Measurements from ENCODE around the gene CUEDC1.

CUEDC1 gene

GRCh38 chr17:57889892-57890856, 65.0 kb downstream of the CUEDC1 start:
- Histone ChIP-seq H3K9me3 (ENCODE audit: control insufficient read depth, insufficient read depth, low read length) (no peaks in the 10 kb centered on the region), H3K4me1 (ENCODE audit: control insufficient read depth, insufficient read depth, low read length) (peaks cover 10% of the 10 kb centered on the region), H3K27me3 (ENCODE audit: control insufficient read depth, insufficient read depth, low read length) (no peaks in the 10 kb centered on the region), H3K36me3 (ENCODE audit: control insufficient read depth, insufficient read depth, low read length) (no peaks in the 10 kb centered on the region), H3K27ac (ENCODE audit: low read depth, low read length) (no peak overlapping the region), H3K9ac (ENCODE audit: low read depth, low read length) (no peak overlapping the region), H3K4me3 (ENCODE audit: low read depth, low read length) (no peak overlapping the region)

- H3K4me3 ChIP-seq (ENCODE audit: low read depth, low read length): no peak overlapping the region
- H3K9me3 ChIP-seq (ENCODE audit: control insufficient read depth, insufficient read depth, low read length): no peaks in the 10 kb centered on the region
- no peak overlapping the region for H3K27ac ChIP-seq (ENCODE audit: low read depth, low read length)
- no peaks in the 10 kb centered on the region for H3K36me3 ChIP-seq (ENCODE audit: control insufficient read depth, insufficient read depth, low read length)
- H3K9ac ChIP-seq (ENCODE audit: low read depth, low read length): no peak overlapping the region
- H3K27me3 ChIP-seq (ENCODE audit: control insufficient read depth, insufficient read depth, low read length): no peaks in the 10 kb centered on the region
- peaks cover 10% of the 10 kb centered on the region for H3K4me1 ChIP-seq (ENCODE audit: control insufficient read depth, insufficient read depth, low read length)
Measured at GRCh38 chr17:57889252-57889651, 66.0 kb downstream of the CUEDC1 start.

GRCh38 chr17:57888311-57889216, 66.6 kb downstream of the CUEDC1 start:
- no peak overlapping the region for H3K4me3 ChIP-seq (ENCODE audit: low read depth, low read length)
- no peak overlapping the region for H3K9ac ChIP-seq (ENCODE audit: low read depth, low read length)
- no peaks in the 10 kb centered on the region for H3K9me3 ChIP-seq (ENCODE audit: control insufficient read depth, insufficient read depth, low read length)
- no peaks in the 10 kb centered on the region for H3K36me3 ChIP-seq (ENCODE audit: control insufficient read depth, insufficient read depth, low read length)
- peaks cover 10% of the 10 kb centered on the region for H3K4me1 ChIP-seq (ENCODE audit: control insufficient read depth, insufficient read depth, low read length)
- no peak overlapping the region for H3K27ac ChIP-seq (ENCODE audit: low read depth, low read length)
- H3K27me3 ChIP-seq (ENCODE audit: control insufficient read depth, insufficient read depth, low read length): no peaks in the 10 kb centered on the region

- H3K27ac ChIP-seq (ENCODE audit: low read depth, low read length): no peak overlapping the region
Measured at GRCh38 chr17:57887161-57887560, 68.1 kb downstream of the CUEDC1 start.

GRCh38 chr17:57886020-57886419, 69.2 kb downstream of the CUEDC1 start:
- Histone ChIP-seq H3K36me3 (ENCODE audit: control insufficient read depth, insufficient read depth, low read length) (no peaks in the 10 kb centered on the region), H3K9ac (ENCODE audit: low read depth, low read length) (no peak overlapping the region), H3K9me3 (ENCODE audit: control insufficient read depth, insufficient read depth, low read length) (no peaks in the 10 kb centered on the region), H3K27me3 (ENCODE audit: control insufficient read depth, insufficient read depth, low read length) (no peaks in the 10 kb centered on the region), H3K4me1 (ENCODE audit: control insufficient read depth, insufficient read depth, low read length) (peaks cover 10% of the 10 kb centered on the region), H3K4me3 (ENCODE audit: low read depth, low read length) (no peak overlapping the region), H3K27ac (ENCODE audit: low read depth, low read length) (no peak overlapping the region)

More at GRCh38 chr17:57887161-57887560, 68.1 kb downstream of the CUEDC1 start:
- Histone ChIP-seq H3K9me3 (ENCODE audit: control insufficient read depth, insufficient read depth, low read length) (no peaks in the 10 kb centered on the region), H3K36me3 (ENCODE audit: control insufficient read depth, insufficient read depth, low read length) (no peaks in the 10 kb centered on the region), H3K4me3 (ENCODE audit: low read depth, low read length) (no peak overlapping the region), H3K9ac (ENCODE audit: low read depth, low read length) (no peak overlapping the region), H3K27me3 (ENCODE audit: control insufficient read depth, insufficient read depth, low read length) (no peaks in the 10 kb centered on the region), H3K4me1 (ENCODE audit: control insufficient read depth, insufficient read depth, low read length) (no peaks in the 10 kb centered on the region)

- Histone ChIP-seq H3K9me3 (ENCODE audit: control insufficient read depth, insufficient read depth, low read length) (no peaks in the 10 kb centered on the region), H3K36me3 (ENCODE audit: control insufficient read depth, insufficient read depth, low read length) (no peaks in the 10 kb centered on the region), H3K27ac (ENCODE audit: low read depth, low read length) (no peak overlapping the region), H3K9ac (ENCODE audit: low read depth, low read length) (no peak overlapping the region), H3K4me1 (ENCODE audit: control insufficient read depth, insufficient read depth, low read length) (peaks cover 13% of the 10 kb centered on the region), H3K4me3 (ENCODE audit: low read depth, low read length) (no peak overlapping the region), H3K27me3 (ENCODE audit: control insufficient read depth, insufficient read depth, low read length) (no peaks in the 10 kb centered on the region)
Measured at GRCh38 chr17:57885148-57885915, 69.9 kb downstream of the CUEDC1 start.

GRCh38 chr17:57881783-57882351, 73.3 kb downstream of the CUEDC1 start:
- H3K36me3 ChIP-seq (ENCODE audit: control insufficient read depth, insufficient read depth, low read length): no peaks in the 10 kb centered on the region
- H3K9ac ChIP-seq (ENCODE audit: low read depth, low read length): no peak overlapping the region
- H3K27me3 ChIP-seq (ENCODE audit: control insufficient read depth, insufficient read depth, low read length): peaks cover 13% of the 10 kb centered on the region
- peak overlapping the region; percentile 33 for H3K27ac ChIP-seq (ENCODE audit: low read depth, low read length)
- H3K9me3 ChIP-seq (ENCODE audit: control insufficient read depth, insufficient read depth, low read length): no peaks in the 10 kb centered on the region
- peaks cover 35% of the 10 kb centered on the region for H3K4me1 ChIP-seq (ENCODE audit: control insufficient read depth, insufficient read depth, low read length)
- H3K4me3 ChIP-seq (ENCODE audit: low read depth, low read length): no peak overlapping the region

- Histone ChIP-seq H3K27me3 (ENCODE audit: control insufficient read depth, insufficient read depth, low read length) (peaks cover 21% of the 10 kb centered on the region), H3K9ac (ENCODE audit: low read depth, low read length) (no peak overlapping the region), H3K36me3 (ENCODE audit: control insufficient read depth, insufficient read depth, low read length) (no peaks in the 10 kb centered on the region), H3K4me3 (ENCODE audit: low read depth, low read length) (no peak overlapping the region), H3K4me1 (ENCODE audit: control insufficient read depth, insufficient read depth, low read length) (peaks cover 42% of the 10 kb centered on the region), H3K27ac (ENCODE audit: low read depth, low read length) (peak overlapping the region; percentile 33), H3K9me3 (ENCODE audit: control insufficient read depth, insufficient read depth, low read length) (no peaks in the 10 kb centered on the region)
Measured at GRCh38 chr17:57881143-57881542, 74.1 kb downstream of the CUEDC1 start.

GRCh38 chr17:57880086-57880456, 75.1 kb downstream of the CUEDC1 start:
- Histone ChIP-seq H3K36me3 (ENCODE audit: control insufficient read depth, insufficient read depth, low read length) (no peaks in the 10 kb centered on the region), H3K27ac (ENCODE audit: low read depth, low read length) (peak overlapping the region; percentile 89), H3K27me3 (ENCODE audit: control insufficient read depth, insufficient read depth, low read length) (peaks cover 29% of the 10 kb centered on the region), H3K9ac (ENCODE audit: low read depth, low read length) (no peak overlapping the region), H3K9me3 (ENCODE audit: control insufficient read depth, insufficient read depth, low read length) (no peaks in the 10 kb centered on the region), H3K4me1 (ENCODE audit: control insufficient read depth, insufficient read depth, low read length) (peaks cover 53% of the 10 kb centered on the region), H3K4me3 (ENCODE audit: low read depth, low read length) (no peak overlapping the region)

GRCh38 chr17:57879437-57880085, 75.7 kb downstream of the CUEDC1 start:
- no peaks in the 10 kb centered on the region for H3K36me3 ChIP-seq (ENCODE audit: control insufficient read depth, insufficient read depth, low read length)
- H3K27ac ChIP-seq (ENCODE audit: low read depth, low read length): peak overlapping the region; percentile 89
- H3K4me1 ChIP-seq (ENCODE audit: control insufficient read depth, insufficient read depth, low read length): peaks cover 57% of the 10 kb centered on the region
- H3K27me3 ChIP-seq (ENCODE audit: control insufficient read depth, insufficient read depth, low read length): peaks cover 32% of the 10 kb centered on the region
- H3K4me3 ChIP-seq (ENCODE audit: low read depth, low read length): no peak overlapping the region
- no peaks in the 10 kb centered on the region for H3K9me3 ChIP-seq (ENCODE audit: control insufficient read depth, insufficient read depth, low read length)
- no peak overlapping the region for H3K9ac ChIP-seq (ENCODE audit: low read depth, low read length)

All from HUES48 (cell line).